HEK293T (cell line): ENCODE measurements around the gene TTC33.

ENCODE experiments used
- CTCF ChIA-PET: fragments of 350-600 bp; formaldehyde crosslinking; extraction: SDS; loops from one replicate; lab custom pipeline; 2021; ENCODE audit warnings: antibody characterized with exemption, inconsistent platforms; lab: Yijun Ruan, JAX
- POLR2A ChIA-PET: fragments of 350-600 bp; formaldehyde crosslinking; extraction: SDS; loops from one replicate; lab custom pipeline; 2020; ENCODE audit warnings: antibody characterized with exemption, inconsistent platforms; lab: Yijun Ruan, JAX
- DNase-seq: peaks from one replicate; pipeline ENCODE4 v3.0.0; 2012; ENCODE audit warnings: mixed read lengths; ENCODE audit errors: extremely low spot score
- ARNT ChIP-seq: fragments of 450-650 bp; IDR thresholded peaks from 2 replicates; pipeline ENCODE4 v1.6.1; 2017; ENCODE audit warnings: mild to moderate bottlenecking
- BHLHE40 ChIP-seq: fragments of 450-650 bp; IDR thresholded peaks from 2 replicates; pipeline ENCODE4 v1.6.1; 2016; ENCODE audit warnings: mild to moderate bottlenecking, moderate library complexity, borderline replicate concordance
- CTBP1 ChIP-seq: fragments of 450-650 bp; IDR thresholded peaks from 2 replicates; pipeline ENCODE4 v1.6.1; 2016; ENCODE audit warnings: borderline replicate concordance
- ELF4 ChIP-seq: fragments of 450-650 bp; IDR thresholded peaks from 2 replicates; pipeline ENCODE4 v1.6.1; 2017; ENCODE audit warnings: antibody characterized with exemption
- FOXA1 ChIP-seq: fragments of 450-650 bp; IDR thresholded peaks from 2 replicates; pipeline ENCODE4 v1.6.1; 2016; ENCODE audit warnings: mild to moderate bottlenecking
- FOXK2 ChIP-seq: fragments of 450-650 bp; IDR thresholded peaks from 2 replicates; pipeline ENCODE4 v1.6.1; 2016; ENCODE audit warnings: mild to moderate bottlenecking
- FOXM1 ChIP-seq: fragments of 450-650 bp; IDR thresholded peaks from 2 replicates; pipeline ENCODE4 v1.6.1; 2017; ENCODE audit warnings: mild to moderate bottlenecking, borderline replicate concordance
- HDGF ChIP-seq: fragments of 450-650 bp; IDR thresholded peaks from 2 replicates; pipeline ENCODE4 v1.6.1; 2017; ENCODE audit warnings: antibody characterized with exemption, borderline replicate concordance
- L3MBTL2 ChIP-seq: fragments of 450-650 bp; conservative IDR thresholded peaks from 2 replicates; pipeline ENCODE4 v1.6.1; 2016; ENCODE audit warnings: mild to moderate bottlenecking
- LEF1 ChIP-seq: fragments of 450-650 bp; IDR thresholded peaks from 2 replicates; pipeline ENCODE4 v1.6.1; 2017; ENCODE audit warnings: mild to moderate bottlenecking, borderline replicate concordance
- NFRKB ChIP-seq: fragments of 450-650 bp; IDR thresholded peaks from 2 replicates; pipeline ENCODE4 v1.6.1; 2016; ENCODE audit warnings: mild to moderate bottlenecking, moderate library complexity
- SP1 ChIP-seq: fragments of 450-650 bp; IDR thresholded peaks from 2 replicates; pipeline ENCODE4 v1.6.1; 2017
- SUZ12 ChIP-seq: fragments of 450-650 bp; IDR thresholded peaks from 2 replicates; pipeline ENCODE4 v1.6.1; 2016; ENCODE audit warnings: mild to moderate bottlenecking
- TARDBP ChIP-seq: fragments of 450-650 bp; IDR thresholded peaks from 2 replicates; pipeline ENCODE4 v1.6.1; 2016
- ZNF384 ChIP-seq: fragments of 450-650 bp; IDR thresholded peaks from 2 replicates; pipeline ENCODE4 v1.6.1; 2016
- TF ChIP-seq, protein P1 (sequence below): fragments of 450-650 bp; IDR thresholded peaks from 2 replicates; pipeline ENCODE4 v1.6.1; 2016

Gene TTC33

GRCh38 chr5:40605295-40605958 lies 150.3 kb downstream of the TTC33 start:
- CTCF ChIA-PET, result no interaction called here
- POLR2A ChIA-PET, result no interaction called here
- TF ChIP-seq, protein P1, sequence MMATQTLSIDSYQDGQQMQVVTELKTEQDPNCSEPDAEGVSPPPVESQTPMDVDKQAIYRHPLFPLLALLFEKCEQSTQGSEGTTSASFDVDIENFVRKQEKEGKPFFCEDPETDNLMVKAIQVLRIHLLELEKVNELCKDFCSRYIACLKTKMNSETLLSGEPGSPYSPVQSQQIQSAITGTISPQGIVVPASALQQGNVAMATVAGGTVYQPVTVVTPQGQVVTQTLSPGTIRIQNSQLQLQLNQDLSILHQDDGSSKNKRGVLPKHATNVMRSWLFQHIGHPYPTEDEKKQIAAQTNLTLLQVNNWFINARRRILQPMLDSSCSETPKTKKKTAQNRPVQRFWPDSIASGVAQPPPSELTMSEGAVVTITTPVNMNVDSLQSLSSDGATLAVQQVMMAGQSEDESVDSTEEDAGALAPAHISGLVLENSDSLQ, result no peak
- TF ChIP-seq LEF1 (no peak), BHLHE40 (no peak), HDGF (no peak), TARDBP (no peak), L3MBTL2 (no peak), ARNT (no peak), ELF4 (no peak), FOXM1 (no peak), SP1 (no peak), NFRKB (no peak), ZNF384 (no peak), FOXA1 (no peak), CTBP1 (no peak), FOXK2 (no peak), SUZ12 (no peak)
- DNase-seq, result no peak

GRCh38 chr5:40603378-40603777 lies 152.4 kb downstream of the TTC33 start:
- CTCF ChIA-PET, result no interaction called here
- POLR2A ChIA-PET, result no interaction called here
- no peak for DNase-seq
- no peak for TF ChIP-seq NFRKB
- no peak for TF ChIP-seq FOXM1
- no peak for TF ChIP-seq SP1
- TF ChIP-seq BHLHE40, result no peak
- TF ChIP-seq FOXK2, result no peak
- TF ChIP-seq CTBP1, result no peak
- TF ChIP-seq ARNT, result no peak
- TF ChIP-seq FOXA1, result no peak
- no peak for TF ChIP-seq TARDBP
- TF ChIP-seq, protein P1, result no peak
- no peak for TF ChIP-seq ELF4
- TF ChIP-seq HDGF, result no peak
- no peak for TF ChIP-seq ZNF384
- no peak for TF ChIP-seq LEF1
- TF ChIP-seq L3MBTL2, result no peak

DNA sequence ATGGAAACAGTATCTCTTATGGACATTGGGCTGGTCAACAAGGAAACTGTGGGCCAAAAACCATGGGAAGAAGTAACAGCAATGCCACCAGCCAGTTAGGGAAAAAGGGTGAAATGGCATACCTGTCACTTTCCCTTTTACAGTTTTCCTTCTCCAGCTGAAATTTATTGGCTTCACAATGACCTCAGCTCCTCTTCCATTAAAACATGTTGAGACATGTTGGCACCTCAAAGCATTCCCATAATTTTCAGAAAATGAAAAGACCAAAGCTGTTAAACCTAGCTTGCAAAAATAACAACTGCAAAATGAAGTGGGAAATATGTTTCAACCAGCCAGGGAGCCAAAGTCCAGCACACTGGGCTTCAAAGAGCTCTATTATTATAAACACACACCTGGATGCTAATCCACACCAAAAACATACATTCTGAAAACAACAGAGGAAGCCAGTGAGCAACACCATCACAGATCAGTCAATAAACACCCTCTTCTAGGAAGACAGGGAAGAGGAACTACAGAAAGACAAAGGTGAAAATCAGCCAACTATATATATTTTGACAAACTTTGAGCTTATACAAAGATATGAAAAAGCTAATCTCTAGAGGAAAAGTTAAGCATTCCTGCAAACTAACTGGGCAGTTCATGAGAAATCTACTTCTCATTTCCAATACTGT lies 154.4 kb downstream of the TTC33 start:
- no peak for TF ChIP-seq SUZ12
- TF ChIP-seq TARDBP, result no peak
- TF ChIP-seq L3MBTL2, result no peak
- no peak for TF ChIP-seq HDGF
- no peak for TF ChIP-seq LEF1
- no peak for TF ChIP-seq BHLHE40
- TF ChIP-seq ELF4, result no peak
- no peak for TF ChIP-seq NFRKB
- TF ChIP-seq FOXA1, result no peak
- no peak for TF ChIP-seq FOXM1
- TF ChIP-seq CTBP1, result no peak
- TF ChIP-seq SP1, result no peak
- TF ChIP-seq, protein P1, result no peak
- TF ChIP-seq ZNF384, result no peak
- TF ChIP-seq FOXK2, result no peak
- ChIA-PET POLR2A (no interaction called here), CTCF (no interaction called here)
- DNase-seq, result no peak

DNA sequence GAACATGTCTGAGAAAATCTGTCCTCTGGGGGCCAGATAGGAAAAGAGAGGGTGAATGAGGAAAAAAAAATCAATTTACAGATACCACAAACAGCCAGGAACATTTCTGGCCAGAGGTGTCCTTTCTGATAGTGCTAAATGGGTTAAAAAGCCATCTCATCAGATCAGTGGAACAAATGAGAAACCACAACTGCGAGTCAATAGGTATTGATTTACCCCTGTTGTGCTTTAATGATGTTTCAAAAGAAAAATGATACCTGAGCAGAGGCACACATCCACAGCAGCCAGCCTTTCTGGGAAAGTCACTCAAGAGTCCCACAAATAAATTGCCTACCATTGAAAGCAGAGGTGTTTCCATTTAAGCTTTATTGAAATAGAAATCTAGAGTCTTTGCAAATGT lies 155.4 kb downstream of the TTC33 start:
- ChIA-PET POLR2A (no interaction called here), CTCF (no interaction called here)
- no peak for DNase-seq
- TF ChIP-seq ARNT (no peak), CTBP1 (no peak), SP1 (no peak), HDGF (no peak), FOXA1 (no peak), NFRKB (no peak), ELF4 (no peak), ZNF384 (no peak), FOXM1 (no peak), FOXK2 (no peak), TARDBP (no peak), L3MBTL2 (no peak), LEF1 (no peak), SUZ12 (no peak), BHLHE40 (no peak)
- TF ChIP-seq, protein P1, result no peak

DNA sequence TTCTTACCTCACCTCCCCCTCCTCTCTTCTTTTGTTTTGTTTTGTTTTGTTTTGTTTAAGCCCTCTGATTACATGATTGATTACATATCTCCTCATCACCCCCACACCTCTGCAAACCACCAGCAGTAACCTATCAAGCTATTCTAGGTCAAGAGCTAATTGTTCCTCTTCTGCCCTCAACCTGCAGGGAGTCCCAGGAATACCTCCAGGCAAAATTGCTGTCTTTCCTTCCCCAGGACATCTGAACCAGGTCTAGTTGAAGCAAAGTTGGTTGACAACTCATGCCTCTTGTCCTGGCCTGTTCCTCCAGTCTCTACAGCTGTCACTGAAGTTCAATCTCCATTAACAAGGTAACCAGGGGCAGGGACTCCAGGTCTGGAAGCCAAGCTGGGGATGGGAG lies 156.1 kb downstream of the TTC33 start:
- CTCF ChIA-PET, result no interaction called here
- POLR2A ChIA-PET, result no interaction called here

More for the DNA sequence above, 156.1 kb downstream of the TTC33 start:
- no peak for DNase-seq
- TF ChIP-seq ELF4, result no peak
- TF ChIP-seq, protein P1, result no peak
- TF ChIP-seq HDGF, result no peak
- no peak for TF ChIP-seq SP1
